IMR-90 (cell line): Measurements from ENCODE around the gene CDH12. TPM values are rescaled to one million over a fixed set of nuclear protein-coding genes. Genes with fewer than 3 reads are reported as not detected.

Source experiments
- ATAC-seq: fragments of 200-7000 bp; cut with Tn5 transposase; 2 replicates; pipeline ENCODE4 v1.9.1; 2020; ENCODE audit warnings: low read depth, mild to moderate bottlenecking, moderate library complexity
- BruUV-seq: library from RNA; stranded (reverse); fragments of 400-500 nt; replicated peaks from 2 replicates; lab custom pipeline; 2021; lab: Mats Ljungman, UMichigan
- CTCF ChIA-PET: fragments of 300-600 bp; formaldehyde crosslinking; extraction: SDS; loops from one replicate; lab custom pipeline; 2021; ENCODE audit warnings: antibody characterized with exemption; lab: Yijun Ruan, JAX
- POLR2A ChIA-PET: fragments of 300-600 bp; sonication (Branson Sonifier 250); formaldehyde crosslinking; loops from one replicate; lab custom pipeline; 2022; ENCODE audit warnings: antibody characterized with exemption; ENCODE audit not compliant: unreplicated experiment; lab: Charles Lee
- DNase-seq: peaks from one replicate; pipeline ENCODE4 v3.0.0; 2013
- H2AFZ ChIP-seq: replicated peaks from 2 replicates; pipeline ENCODE3; 2013; ENCODE audit warnings: low read length, mild to moderate bottlenecking; ENCODE audit not compliant: poor library complexity
- H2AK5ac ChIP-seq: 2 replicates; pipeline ENCODE4 v1.6.1; 2013; ENCODE audit warnings: low read depth, low read length, inconsistent platforms
- H2AK9ac ChIP-seq: replicated peaks from 2 replicates; pipeline ENCODE3; 2013; ENCODE audit warnings: mild to moderate bottlenecking, low read depth, low read length, moderate library complexity; ENCODE audit not compliant: poor library complexity
- H2BK120ac ChIP-seq: 2 replicates; pipeline ENCODE4 v1.6.1; 2013; ENCODE audit warnings: low read depth, low read length, inconsistent platforms
- H2BK15ac ChIP-seq: 3 replicates; pipeline ENCODE4 v1.6.1; 2013; ENCODE audit warnings: low read depth, low read length, inconsistent platforms
- H2BK20ac ChIP-seq: 2 replicates; pipeline ENCODE4 v1.6.1; 2013; ENCODE audit warnings: low read depth, mild to moderate bottlenecking, inconsistent platforms, low read length, moderate library complexity
- H2BK5ac ChIP-seq: 2 replicates; pipeline ENCODE4 v1.6.1; 2013; ENCODE audit warnings: mild to moderate bottlenecking, low read depth, low read length, inconsistent platforms; ENCODE audit not compliant: poor library complexity, severe bottlenecking
- H3K14ac ChIP-seq: replicated peaks from 2 replicates; pipeline ENCODE4 v1.6.1; 2013; ENCODE audit warnings: low read depth, low read length, inconsistent platforms
- H3K18ac ChIP-seq: 2 replicates; pipeline ENCODE4 v1.6.1; 2013; ENCODE audit warnings: low read depth, low read length, control low read depth
- H3K23ac ChIP-seq: 2 replicates; pipeline ENCODE4 v1.6.1; 2013; ENCODE audit warnings: low read depth, low read length, inconsistent platforms
- H3K27ac ChIP-seq: 2 replicates; pipeline ENCODE4 v1.5.1; 2013; ENCODE audit warnings: mild to moderate bottlenecking, control low read depth, low read length; ENCODE audit not compliant: insufficient read depth
- H3K27me3 ChIP-seq: 2 replicates; pipeline ENCODE4 v1.6.1; 2013; ENCODE audit warnings: low read length; ENCODE audit not compliant: control insufficient read depth, insufficient read depth
- H3K36me3 ChIP-seq: 2 replicates; pipeline ENCODE4 v1.6.1; 2013; ENCODE audit warnings: low read length, mixed read lengths; ENCODE audit not compliant: control insufficient read depth, insufficient read depth
- H3K4ac ChIP-seq: 2 replicates; pipeline ENCODE4 v1.6.1; 2013; ENCODE audit warnings: low read depth, low read length, inconsistent platforms
- H3K4me1 ChIP-seq: 2 replicates; pipeline ENCODE4 v1.6.1; 2013; ENCODE audit warnings: low read length, mixed read lengths; ENCODE audit not compliant: control insufficient read depth, insufficient read depth
- H3K4me2 ChIP-seq: 2 replicates; pipeline ENCODE4 v1.6.1; 2013; ENCODE audit warnings: low read depth, mild to moderate bottlenecking, control low read depth, low read length, moderate library complexity
- H3K4me3 ChIP-seq: 2 replicates; pipeline ENCODE4 v1.5.1; 2013; ENCODE audit warnings: low read depth, mild to moderate bottlenecking, control low read depth, low read length, moderate library complexity; ENCODE audit not compliant: insufficient read depth
- H3K56ac ChIP-seq: 2 replicates; pipeline ENCODE4 v1.6.1; 2013; ENCODE audit warnings: low read length, inconsistent platforms; ENCODE audit not compliant: insufficient read depth; ENCODE audit errors: extremely low read depth
- H3K79me1 ChIP-seq, 2 experiments: 2 replicates each; pipeline ENCODE4 v1.6.1; 2013; ENCODE audit warnings: low read length in 2 of 2, inconsistent platforms in 1 of 2, low read depth in 1 of 2
- H3K9ac ChIP-seq: 2 replicates; pipeline ENCODE4 v1.6.1; 2013; ENCODE audit warnings: low read depth, low read length, control low read depth
- H3K9me1 ChIP-seq: 2 replicates; pipeline ENCODE4 v1.6.1; 2013; ENCODE audit warnings: low read length, inconsistent platforms; ENCODE audit not compliant: insufficient read depth
- H3K9me3 ChIP-seq: 2 replicates; pipeline ENCODE4 v1.6.1; 2013; ENCODE audit warnings: low read length; ENCODE audit not compliant: control insufficient read depth, insufficient read depth
- H4K20me1 ChIP-seq: 2 replicates; pipeline ENCODE4 v1.6.1; 2013; ENCODE audit warnings: low read length, inconsistent platforms; ENCODE audit not compliant: insufficient read depth
- H4K5ac ChIP-seq: 2 replicates; pipeline ENCODE4 v1.6.1; 2013; ENCODE audit warnings: mild to moderate bottlenecking, low read depth, low read length, control low read depth
- H4K8ac ChIP-seq, 2 experiments: 2 replicates each; pipeline ENCODE4 v1.6.1; 2013; ENCODE audit warnings: low read depth in 2 of 2, low read length in 2 of 2, control low read depth in 1 of 2, inconsistent platforms in 1 of 2
- H4K91ac ChIP-seq: 2 replicates; pipeline ENCODE4 v1.6.1; 2013; ENCODE audit warnings: low read depth, low read length, inconsistent platforms; ENCODE audit not compliant: insufficient read depth
- CEBPB ChIP-seq: IDR thresholded peaks from 2 replicates; pipeline ENCODE4 v1.6.1; 2012; ENCODE audit warnings: low read depth, low read length, improper control_type of control experiment
- CHD1 ChIP-seq: IDR thresholded peaks from 2 replicates; pipeline ENCODE4 v1.6.1; 2012; ENCODE audit warnings: low read depth, low read length, improper control_type of control experiment
- CTCF ChIP-seq: conservative IDR thresholded peaks from 2 replicates; pipeline ENCODE4 v1.5.1; 2012; ENCODE audit warnings: mild to moderate bottlenecking, low read depth, low read length, improper control_type of control experiment
- FOS ChIP-seq: fragments of 150-350 bp; IDR thresholded peaks from 2 replicates; pipeline ENCODE4 v1.6.1; 2016; ENCODE audit warnings: low read depth, low read length
- MAFK ChIP-seq: IDR thresholded peaks from 2 replicates; pipeline ENCODE4 v1.6.1; 2012; ENCODE audit warnings: low read depth, low read length, improper control_type of control experiment
- MAZ ChIP-seq: IDR thresholded peaks from 2 replicates; pipeline ENCODE4 v1.6.1; 2012; ENCODE audit warnings: low read depth, mild to moderate bottlenecking, low read length, improper control_type of control experiment, moderate library complexity, borderline replicate concordance
- MXI1 ChIP-seq: IDR thresholded peaks from 2 replicates; pipeline ENCODE4 v1.6.1; 2012; ENCODE audit warnings: low read depth, mild to moderate bottlenecking, low read length, moderate library complexity, borderline replicate concordance
- NFE2L2 ChIP-seq: fragments of 150-350 bp; IDR thresholded peaks from 2 replicates; pipeline ENCODE4 v1.6.1; 2016; ENCODE audit warnings: low read depth, mild to moderate bottlenecking, low read length
- POLR2A ChIP-seq: IDR thresholded peaks from 2 replicates; pipeline ENCODE4 v1.6.1; 2012; ENCODE audit warnings: mild to moderate bottlenecking, low read depth, low read length
- RAD21 ChIP-seq: IDR thresholded peaks from 2 replicates; pipeline ENCODE4 v1.6.1; 2012; ENCODE audit warnings: low read length, improper control_type of control experiment
- RCOR1 ChIP-seq: IDR thresholded peaks from 2 replicates; pipeline ENCODE4 v1.6.1; 2012; ENCODE audit warnings: mild to moderate bottlenecking, low read length, improper control_type of control experiment; ENCODE audit not compliant: insufficient replicate concordance
- RFX5 ChIP-seq: IDR thresholded peaks from 2 replicates; pipeline ENCODE4 v1.8.0; 2012; ENCODE audit warnings: low read depth, mild to moderate bottlenecking, low read length, moderate library complexity
- SMC3 ChIP-seq: fragments of 150-350 bp; IDR thresholded peaks from 2 replicates; pipeline ENCODE4 v1.6.1; 2016; ENCODE audit warnings: low read depth, mild to moderate bottlenecking, antibody characterized with exemption, low read length, moderate library complexity
- WGBS, 2 experiments: methylation state at CpG; one replicate each; pipeline versions ENCODE4 v1.1.5 to v1.1.7; 2013; ENCODE audit warnings: missing lambda C conversion rate in 2 of 2; ENCODE audit not compliant: insufficient read length in 1 of 2; ENCODE audit errors: extremely low coverage in 2 of 2; 5-methylcytosine and 5-hydroxymethylcytosine counted together
- dilution Hi-C: fragments of 300-500 bp; cut with HindIII; formaldehyde crosslinking; loops from one replicate; pipeline ENCODE4 v1.14.3; 2018; ENCODE audit warnings: low sequenced_read_pairs; ENCODE audit not compliant: unreplicated experiment
- in situ Hi-C: fragments of 300-500 bp; cut with MboI; formaldehyde crosslinking; loops from 3 replicates; pipeline ENCODE4 v1.14.3; 2019; ENCODE audit warnings: low sequenced_read_pairs, inconsistent platforms, mixed read lengths
- intact Hi-C: fragments of 100-400 bp; cut with micrococcal nuclease; formaldehyde crosslinking; loops from 2 replicates; pipeline ENCODE4 v1.10.0; 2022
- polyA plus RNA-seq, 3 experiments: library from polyadenylated mRNA; depleted of rRNA; stranded (reverse); fragments of >200 nt; gene quantifications; 2 replicates each; pipeline ENCODE4 v1.2.3, GENCODE V29; 2012; ENCODE audit warnings: low replicate concordance in 1 of 3
- total RNA-seq: library from RNA; depleted of rRNA; stranded (reverse); fragments of >200 nt; gene quantifications from 2 replicates; pipeline ENCODE4 v1.2.3, GENCODE V29; 2012
- TF ChIP-seq, protein P1 (sequence below): fragments of 150-350 bp; IDR thresholded peaks from 2 replicates; pipeline ENCODE4 v1.6.1; 2016; ENCODE audit warnings: low read depth, mild to moderate bottlenecking, low read length, moderate library complexity, borderline replicate concordance
- TF ChIP-seq, protein P2 (sequence below): fragments of 150-350 bp; IDR thresholded peaks from 2 replicates; pipeline ENCODE4 v1.6.1; 2017; ENCODE audit warnings: mild to moderate bottlenecking, antibody characterized with exemption, low read length, low read depth

Gene CDH12
- total and polyA plus RNA-seq, 2 of the 4 experiments (the other 2 are of a cell fraction), result not detected

- in situ Hi-C loops (no loop called here), intact Hi-C loops (no loop called here), dilution Hi-C loops (no loop called here)
- Histone ChIP-seq H2AK9ac (no peak overlapping the region), H3K27ac (no peak overlapping the region), H3K4ac (no peak overlapping the region), H3K9me3 (no peaks in the 10 kb centered on the region), H3K4me3 (no peak overlapping the region), H3K14ac (no peak overlapping the region), H2AFZ (no peak overlapping the region), H3K79me1 (no peaks in the 10 kb centered on the region), H4K5ac (no peak overlapping the region), H3K36me3 (no peaks in the 10 kb centered on the region), H3K56ac (no peak overlapping the region), H2AK5ac (no peak overlapping the region), H2BK5ac (no peak overlapping the region), H2BK120ac (no peak overlapping the region), H3K18ac (no peak overlapping the region), H2BK15ac (no peak overlapping the region), H4K20me1 (no peaks in the 10 kb centered on the region), H3K4me1 (no peaks in the 10 kb centered on the region), H3K9ac (no peak overlapping the region), H3K23ac (no peak overlapping the region), H3K27me3 (no peaks in the 10 kb centered on the region), H3K9me1 (no peaks in the 10 kb centered on the region), H3K4me2 (no peak overlapping the region), H2BK20ac (no peak overlapping the region), H4K8ac (no peak overlapping the region), H4K91ac (no peak overlapping the region)
- no CpG with 5 or more reads among the region's 4 CpGs for WGBS, 2 experiments
- CTCF ChIA-PET, result no interaction called here
- POLR2A ChIA-PET, result no interaction called here
- TF ChIP-seq CHD1, result no peak
- TF ChIP-seq, protein P1, sequence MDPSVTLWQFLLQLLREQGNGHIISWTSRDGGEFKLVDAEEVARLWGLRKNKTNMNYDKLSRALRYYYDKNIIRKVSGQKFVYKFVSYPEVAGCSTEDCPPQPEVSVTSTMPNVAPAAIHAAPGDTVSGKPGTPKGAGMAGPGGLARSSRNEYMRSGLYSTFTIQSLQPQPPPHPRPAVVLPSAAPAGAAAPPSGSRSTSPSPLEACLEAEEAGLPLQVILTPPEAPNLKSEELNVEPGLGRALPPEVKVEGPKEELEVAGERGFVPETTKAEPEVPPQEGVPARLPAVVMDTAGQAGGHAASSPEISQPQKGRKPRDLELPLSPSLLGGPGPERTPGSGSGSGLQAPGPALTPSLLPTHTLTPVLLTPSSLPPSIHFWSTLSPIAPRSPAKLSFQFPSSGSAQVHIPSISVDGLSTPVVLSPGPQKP, result no peak
- TF ChIP-seq SMC3, result no peak
- TF ChIP-seq FOS, result no peak
- no peak for TF ChIP-seq CTCF
- TF ChIP-seq NFE2L2, result no peak
- no peak for TF ChIP-seq RAD21
- no peak for TF ChIP-seq CEBPB
- TF ChIP-seq, protein P2, sequence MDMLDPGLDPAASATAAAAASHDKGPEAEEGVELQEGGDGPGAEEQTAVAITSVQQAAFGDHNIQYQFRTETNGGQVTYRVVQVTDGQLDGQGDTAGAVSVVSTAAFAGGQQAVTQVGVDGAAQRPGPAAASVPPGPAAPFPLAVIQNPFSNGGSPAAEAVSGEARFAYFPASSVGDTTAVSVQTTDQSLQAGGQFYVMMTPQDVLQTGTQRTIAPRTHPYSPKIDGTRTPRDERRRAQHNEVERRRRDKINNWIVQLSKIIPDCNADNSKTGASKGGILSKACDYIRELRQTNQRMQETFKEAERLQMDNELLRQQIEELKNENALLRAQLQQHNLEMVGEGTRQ, result no peak
- no peak for TF ChIP-seq MXI1
- TF ChIP-seq POLR2A, result no peak
- TF ChIP-seq RCOR1, result no peak
- no peak for TF ChIP-seq MAFK
- no peak for TF ChIP-seq RFX5
- no peak for TF ChIP-seq MAZ
- BruUV-seq, result no TSS peak
- DNase-seq (no peak), ATAC-seq (no peak)
Observed at GRCh38 chr5:22531986-22532385, 321.2 kb downstream of the CDH12 start.
